A549 (cell line): ENCODE results near the gene SH2D3A. TPM values are rescaled to one million over a fixed set of nuclear protein-coding genes. Genes with fewer than 3 reads are reported as not detected.

ENCODE experiments used
- ATAC-seq, 2 experiments: fragments of 200-7000 bp in 1 of 2; fragments of >200 bp in 1 of 2; cut with Nextera tagmentation in 1 of 2; cut with Tn5 transposase in 1 of 2; 3 replicates each; pipeline versions ENCODE4 v1.8.0 to v1.9.1; 2018 to 2020; ENCODE audit warnings: mild to moderate bottlenecking in 1 of 2, moderate library complexity in 1 of 2
- CTCF ChIA-PET: fragments of 300-600 bp; sonication (Branson Sonifier 250); formaldehyde crosslinking; extraction: SDS; loops from one replicate; lab custom pipeline; 2021; ENCODE audit warnings: antibody characterized with exemption, inconsistent platforms; lab: Yijun Ruan, JAX
- POLR2A ChIA-PET: fragments of 350-600 bp; formaldehyde crosslinking; extraction: SDS; loops from one replicate; lab custom pipeline; 2021; ENCODE audit warnings: antibody characterized with exemption, inconsistent platforms; lab: Yijun Ruan, JAX
- DNase-seq, 2 experiments: peaks; one replicate each; pipeline versions ENCODE4 v3.0.0 to v3.0.0-alpha.2; 2011 to 2016; ENCODE audit warnings: low read depth in 1 of 2, low spot score in 1 of 2
- FAIRE-seq: peaks from 2 replicates; lab custom pipeline; 2011; peaks lifted over from hg19 to GRCh38; lab: Jason Lieb, UNC
- H3K27ac ChIP-seq, 2 experiments: fragments of >200 bp; sonication (Bioruptor Twin); formaldehyde crosslinking; 3 replicates each; pipeline ENCODE4 v1.5.1; 2016 to 2017
- H3K4me1 ChIP-seq: fragments of >200 bp; sonication (Bioruptor Twin); formaldehyde crosslinking; 3 replicates; pipeline ENCODE4 v1.6.1; 2016
- H3K4me2 ChIP-seq: fragments of >200 bp; sonication (Bioruptor Twin); formaldehyde crosslinking; 3 replicates; pipeline ENCODE4 v1.6.1; 2016
- H3K4me3 ChIP-seq: fragments of >200 bp; sonication (Bioruptor Twin); formaldehyde crosslinking; 3 replicates; pipeline ENCODE4 v1.5.1; 2016
- H3K9me3 ChIP-seq: fragments of >200 bp; sonication (Bioruptor Twin); formaldehyde crosslinking; 3 replicates; pipeline ENCODE4 v1.6.1; 2016
- BHLHE40 ChIP-seq: IDR thresholded peaks from 2 replicates; pipeline ENCODE4 v1.6.1; 2012; ENCODE audit warnings: low read depth, low read length, inconsistent platforms
- CBX2 ChIP-seq: fragments of 200-600 bp; sonication (generic); IDR thresholded peaks from 2 replicates; pipeline ENCODE4 v1.6.1; 2016; ENCODE audit warnings: low read depth, mild to moderate bottlenecking, borderline replicate concordance
- CHD2 ChIP-seq: fragments of 150-350 bp; IDR thresholded peaks from 2 replicates; pipeline ENCODE4 v1.6.1; 2014; ENCODE audit warnings: low read length; ENCODE audit not compliant: partially characterized antibody
- ELK1 ChIP-seq: fragments of 150-350 bp; IDR thresholded peaks from 2 replicates; pipeline ENCODE4 v1.6.1; 2014; ENCODE audit warnings: low read depth, mild to moderate bottlenecking, low read length
- EP300 ChIP-seq, 2 experiments: fragments of >200 bp; sonication (Bioruptor Twin); formaldehyde crosslinking; IDR thresholded peaks; 2 replicates in 1 of 2; 3 replicates in 1 of 2; pipeline ENCODE4 v1.6.1; 2016 to 2017
- FOSB ChIP-seq: fragments of 250-450 bp; sonication (Bioruptor Pico); IDR thresholded peaks from 2 replicates; pipeline ENCODE4 v1.5.0; 2020; ENCODE audit warnings: mild to moderate bottlenecking, moderate library complexity
- FOSL2 ChIP-seq, 2 experiments: fragments of 450-650 bp in 1 of 2; fragments of >200 bp in 1 of 2; sonication (Bioruptor Twin) in 1 of 2; formaldehyde crosslinking; IDR thresholded peaks; 2 replicates each; pipeline versions ENCODE4 v1.5.0 to v1.6.1; 2016 to 2020; ENCODE audit warnings: mild to moderate bottlenecking in 1 of 2, moderate library complexity in 1 of 2
- HDAC2 ChIP-seq: fragments of 200-600 bp; sonication (generic); IDR thresholded peaks from 2 replicates; pipeline ENCODE4 v1.6.1; 2016
- HEYL ChIP-seq: fragments of 250-450 bp; sonication (Bioruptor Pico); IDR thresholded peaks from 2 replicates; pipeline ENCODE4 v1.8.0; 2021; ENCODE audit warnings: mild to moderate bottlenecking, moderate library complexity
- HMGXB4 ChIP-seq: fragments of 250-450 bp; sonication (Bioruptor Pico); IDR thresholded peaks from 2 replicates; pipeline ENCODE4 v1.5.0; 2021; ENCODE audit warnings: mild to moderate bottlenecking, moderate library complexity, borderline replicate concordance
- HOXB5 ChIP-seq: fragments of 250-450 bp; sonication (Bioruptor Pico); IDR thresholded peaks from 2 replicates; pipeline ENCODE4 v1.5.0; 2020; ENCODE audit warnings: mild to moderate bottlenecking, moderate library complexity
- JUN ChIP-seq, 2 experiments: fragments of >200 bp; sonication (Bioruptor Twin); formaldehyde crosslinking; IDR thresholded peaks; 2 replicates in 1 of 2; 3 replicates in 1 of 2; pipeline ENCODE4 v1.6.1; 2016 to 2017
- MAZ ChIP-seq: fragments of 150-350 bp; IDR thresholded peaks from 2 replicates; pipeline ENCODE4 v1.6.1; 2014; ENCODE audit warnings: antibody characterized with exemption, low read depth, low read length, borderline replicate concordance
- MYC ChIP-seq: IDR thresholded peaks from 2 replicates; pipeline ENCODE4 v1.6.1; 2012; ENCODE audit warnings: mild to moderate bottlenecking, inconsistent platforms, low read length, improper control_type of control experiment, borderline replicate concordance
- NPAS2 ChIP-seq: fragments of 250-450 bp; sonication (Bioruptor Pico); IDR thresholded peaks from 2 replicates; pipeline ENCODE4 v1.8.0; 2022; ENCODE audit warnings: mild to moderate bottlenecking, moderate library complexity, borderline replicate concordance
- NR3C1 ChIP-seq: fragments of >200 bp; sonication (Bioruptor Twin); formaldehyde crosslinking; IDR thresholded peaks from 3 replicates; pipeline ENCODE4 v1.6.1; 2017
- POLR2A ChIP-seq: IDR thresholded peaks from 2 replicates; pipeline ENCODE4 v1.6.1; 2012; ENCODE audit warnings: mild to moderate bottlenecking, low read length
- RAD21 ChIP-seq, 2 experiments: fragments of >200 bp in 1 of 2; sonication (Bioruptor Twin) in 1 of 2; formaldehyde crosslinking in 1 of 2; IDR thresholded peaks in 1 of 2; conservative IDR thresholded peaks in 1 of 2; 2 replicates in 1 of 2; 3 replicates in 1 of 2; pipeline ENCODE4 v1.6.1; 2012 to 2018; ENCODE audit warnings: inconsistent platforms in 1 of 2
- REST ChIP-seq: fragments of 200-600 bp; sonication (generic); IDR thresholded peaks from 2 replicates; pipeline ENCODE4 v1.6.1; 2016; ENCODE audit warnings: antibody characterized with exemption, mild to moderate bottlenecking, moderate library complexity
- RFX5 ChIP-seq: fragments of 450-650 bp; IDR thresholded peaks from 2 replicates; pipeline ENCODE4 v1.7.1; 2014; ENCODE audit warnings: antibody characterized with exemption, mild to moderate bottlenecking, moderate library complexity
- RNF2 ChIP-seq: fragments of 200-600 bp; sonication (generic); IDR thresholded peaks from 2 replicates; pipeline ENCODE4 v1.6.1; 2016; ENCODE audit warnings: low read depth, mild to moderate bottlenecking, antibody characterized with exemption, moderate library complexity, borderline replicate concordance
- ZNF302 ChIP-seq: fragments of 250-450 bp; sonication (Bioruptor Pico); IDR thresholded peaks from 2 replicates; pipeline ENCODE4 v1.9.0; 2021; ENCODE audit warnings: inconsistent platforms, mild to moderate bottlenecking, moderate library complexity
- WGBS: methylation state at CpG from one replicate; pipeline ENCODE4 v1.1.6; 2017; ENCODE audit errors: missing lambda C conversion rate; 5-methylcytosine and 5-hydroxymethylcytosine counted together
- polyA plus RNA-seq, 4 experiments: library from polyadenylated mRNA; depleted of rRNA in 3 of 4; stranded (reverse); fragments of >200 nt; fragmentation: RNase III in 1 of 4; extraction: RNeasy Plus Mini Kit Qiagen cat#74134 plus additional on column Dnase treatment in 1 of 4; gene quantifications; 2 replicates in 3 of 4; 3 replicates in 1 of 4; pipeline ENCODE4 v1.2.3, GENCODE V29; 2011 to 2017

The SH2D3A gene
- polyA plus RNA-seq, 2 of the 4 experiments (the other 2 are of a cell fraction), result 6.7 to 10.0 TPM

GRCh38 chr19:6732803-6733337 is 34.4 kb downstream of the SH2D3A start:
- POLR2A ChIA-PET, result no interaction called here
- no peak for DNase-seq
- H3K27ac ChIP-seq, result no peak overlapping the region
- ATAC-seq, result no peak
- TF ChIP-seq BHLHE40 (no peak), FOSL2 (IDR thresholded peaks at IDR 0.05) (no peak), FOSL2 (CRISPR knock-in tag; IDR thresholded peaks at IDR 0.05) (no peak), HMGXB4 (CRISPR knock-in tag) (no peak), NR3C1 (no peak), FOSB (no peak), CHD2 (no peak), HEYL (CRISPR knock-in tag) (no peak), CBX2 (no peak), RAD21 (conservative IDR thresholded peaks at IDR 0.05 in 1 of 2, IDR thresholded peaks at IDR 0.05 in 1 of 2) (no peak), RFX5 (no peak)
- TF ChIP-seq, all 56 proteins: peak for 0
- no peak for FAIRE-seq
- 84% methylated on average over 12 of the region's 21 CpGs for WGBS
- H3K4me3 ChIP-seq, result no peak overlapping the region
- CTCF ChIA-PET, result interaction anchor here (1.0 to 2.3 kb wide), 4 partner anchors 131 to 607 kb away, joined by 3 to 7 read pairs (median 4); no protein-coding TSS in a partner anchor
- H3K4me1 ChIP-seq, result peaks cover 14% of the 10 kb centered on the region
- no peak overlapping the region for H3K4me2 ChIP-seq
- no peaks in the 10 kb centered on the region for H3K9me3 ChIP-seq

- H3K4me1 ChIP-seq, result peaks cover 14% of the 10 kb centered on the region; the same call in 2 of the 3 replicates
- POLR2A ChIA-PET, result no interaction called here
- H3K9me3 ChIP-seq, result no peaks in the 10 kb centered on the region
- CTCF ChIA-PET, result interaction anchor here (0.6 to 2.3 kb wide), 2 partner anchors 132 to 215 kb away, joined by 3 to 7 read pairs; no protein-coding TSS in a partner anchor
- WGBS, result 90% methylated on average over 22 of the region's 22 CpGs
- H3K27ac ChIP-seq, result no peak overlapping the region
- no peak overlapping the region for H3K4me3 ChIP-seq
- no peak for DNase-seq
- ATAC-seq, result no peak
- no peak for FAIRE-seq
- H3K4me2 ChIP-seq, result no peak overlapping the region
- no peak for TF ChIP-seq MAZ
- no peak for TF ChIP-seq REST
- TF ChIP-seq JUN (IDR thresholded peaks at IDR 0.05), result no peak
- no peak for TF ChIP-seq EP300 (IDR thresholded peaks at IDR 0.05)
- TF ChIP-seq POLR2A, result no peak
- no peak for TF ChIP-seq RNF2
- TF ChIP-seq MYC, result no peak
- TF ChIP-seq ELK1, result no peak
- no peak for TF ChIP-seq RAD21 (conservative IDR thresholded peaks at IDR 0.05 in 1 of 2, IDR thresholded peaks at IDR 0.05 in 1 of 2)
- TF ChIP-seq HDAC2, result no peak
- TF ChIP-seq HOXB5 (CRISPR knock-in tag), result no peak
- TF ChIP-seq ZNF302 (CRISPR knock-in tag), result no peak
- TF ChIP-seq NPAS2 (CRISPR knock-in tag), result no peak
- no peak for TF ChIP-seq NR3C1
Observed at GRCh38 chr19:6731822-6732221, 35.4 kb downstream of the SH2D3A start.
